ENCODE results near the gene CREB5. TPM values are rescaled to one million over a fixed set of nuclear protein-coding genes. Genes with fewer than 3 reads are reported as not detected.

The CREB5 gene
- total RNA-seq, 4 donors from 2014 or later = 7.8 to 29.9 (median 12.9) TPM

GRCh38 chr7:28733035-28733434 is 320.7 kb downstream of the CREB5 start:
- H3K36me3 ChIP-seq = no peaks in the 10 kb centered on the region
- WGBS, 2 donors (ENCODE audit: low coverage in 1 of 2) = 50 to 56% methylated on average over 1 to 2 of the region's 2 CpGs
- no peak for ATAC-seq
- peak overlapping the region in 3 of 4 donors; percentile 63 to 69 (median 64) for H3K27ac ChIP-seq
- peaks cover 0 to 37% (median 14%) of the 10 kb centered on the region in 3 donors for H3K4me1 ChIP-seq
- TF ChIP-seq CTCF (IDR thresholded peaks at IDR 0.05) (no peak), POLR2AphosphoS5 (IDR thresholded peaks at IDR 0.05) (no peak), EP300 (IDR thresholded peaks at IDR 0.05) (no peak), POLR2A (IDR thresholded peaks at IDR 0.05) (no peak)
- no peak overlapping the region for H3K4me3 ChIP-seq
- H3K9me3 ChIP-seq = no peaks in the 10 kb centered on the region
- no peaks in the 10 kb centered on the region for H3K27me3 ChIP-seq

- no peak for TF ChIP-seq POLR2A (IDR thresholded peaks at IDR 0.05)
- TF ChIP-seq EP300 (IDR thresholded peaks at IDR 0.05) = no peak
- no peak for TF ChIP-seq CTCF (IDR thresholded peaks at IDR 0.05)
- no peak for TF ChIP-seq POLR2AphosphoS5 (IDR thresholded peaks at IDR 0.05)
- Histone ChIP-seq H3K4me1 (peaks cover 0 to 2% (median 0%) of the 10 kb centered on the region in 3 donors), H3K27me3 (no peaks in the 10 kb centered on the region), H3K9me3 (no peaks in the 10 kb centered on the region), H3K4me3 (no peak overlapping the region), H3K36me3 (no peaks in the 10 kb centered on the region), H3K27ac (no peak overlapping the region)
- WGBS, 2 donors (ENCODE audit: low coverage in 1 of 2) = 43 to 50% methylated on average over 4 to 5 of the region's 5 CpGs
- ATAC-seq = peak; percentile 48
These were observed 326.1 kb downstream of the CREB5 start for GRCh38 chr7:28738412-28738811.

DNA sequence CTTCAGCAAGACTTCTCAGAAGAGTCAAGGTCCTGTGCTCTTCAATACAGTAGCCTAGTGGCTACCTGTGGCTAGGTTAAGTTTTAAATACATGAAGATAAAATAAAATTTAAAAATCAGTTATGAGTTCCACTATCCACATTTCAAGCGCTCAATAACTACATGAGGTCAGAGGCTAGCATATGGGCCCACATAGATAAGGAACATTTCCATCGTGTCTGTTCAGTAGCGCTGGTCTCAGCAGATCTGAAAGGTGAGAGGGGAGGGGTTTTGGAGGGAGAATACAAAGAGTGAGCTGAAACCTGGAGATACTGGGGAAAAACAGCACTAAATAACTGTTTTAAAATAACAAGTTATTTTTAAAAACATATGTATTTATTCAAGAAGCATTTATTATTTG is 326.8 kb downstream of the CREB5 start:
- WGBS, 2 donors (ENCODE audit: low coverage in 1 of 2) = 85 to 100% methylated on average over 2 to 3 of the region's 3 CpGs
- ATAC-seq = no peak

DNA sequence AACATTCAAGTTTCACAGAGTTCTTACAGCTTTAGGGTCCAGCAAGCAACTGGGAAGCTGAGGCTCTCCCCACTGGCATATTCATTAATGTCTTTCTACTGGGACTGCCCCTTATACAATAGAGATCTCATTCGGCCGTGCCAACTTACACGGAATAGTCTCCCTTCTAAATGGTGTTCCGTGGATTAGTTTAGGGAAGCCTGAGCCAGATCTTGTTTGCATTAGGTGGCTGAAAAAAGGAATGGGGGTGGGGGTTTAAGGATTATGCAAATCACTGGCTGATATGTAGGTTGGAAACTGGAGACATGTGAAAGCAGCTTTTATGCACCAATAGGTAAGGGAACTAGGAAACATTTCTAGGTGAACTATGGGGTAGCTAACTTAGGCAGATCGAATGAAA is 327.5 kb downstream of the CREB5 start:
- Histone ChIP-seq H3K4me1 (no peaks in the 10 kb centered on the region), H3K36me3 (no peaks in the 10 kb centered on the region), H3K4me3 (no peak overlapping the region), H3K27ac (no peak overlapping the region), H3K27me3 (no peaks in the 10 kb centered on the region), H3K9me3 (no peaks in the 10 kb centered on the region)
- no peak for ATAC-seq
- TF ChIP-seq EP300 (IDR thresholded peaks at IDR 0.05) = no peak
- TF ChIP-seq POLR2AphosphoS5 (IDR thresholded peaks at IDR 0.05) = no peak
- no peak for TF ChIP-seq POLR2A (IDR thresholded peaks at IDR 0.05)
- no peak for TF ChIP-seq CTCF (IDR thresholded peaks at IDR 0.05)
- WGBS, 2 donors (ENCODE audit: low coverage in 1 of 2) = 71 to 78% methylated on average over 1 to 5 of the region's 5 CpGs

More for the DNA sequence above, 326.8 kb downstream of the CREB5 start:
- no peaks in the 10 kb centered on the region for H3K27me3 ChIP-seq
- no peak overlapping the region for H3K27ac ChIP-seq
- no peaks in the 10 kb centered on the region for H3K36me3 ChIP-seq
- no peaks in the 10 kb centered on the region for H3K9me3 ChIP-seq
- no peak overlapping the region for H3K4me3 ChIP-seq
- H3K4me1 ChIP-seq = no peaks in the 10 kb centered on the region
- TF ChIP-seq CTCF (IDR thresholded peaks at IDR 0.05) (no peak), EP300 (IDR thresholded peaks at IDR 0.05) (no peak), POLR2A (IDR thresholded peaks at IDR 0.05) (no peak), POLR2AphosphoS5 (IDR thresholded peaks at IDR 0.05) (no peak)

- 69 to 77% methylated on average over 3 to 4 of the region's 4 CpGs for WGBS, 2 donors (ENCODE audit: low coverage in 1 of 2)
- no peak for ATAC-seq
- Histone ChIP-seq H3K9me3 (no peaks in the 10 kb centered on the region), H3K27ac (no peak overlapping the region), H3K36me3 (no peaks in the 10 kb centered on the region), H3K4me3 (no peak overlapping the region), H3K27me3 (no peaks in the 10 kb centered on the region), H3K4me1 (peaks cover 0 to 23% (median 8%) of the 10 kb centered on the region in 3 donors)
- TF ChIP-seq POLR2AphosphoS5 (IDR thresholded peaks at IDR 0.05) = no peak
- TF ChIP-seq POLR2A (IDR thresholded peaks at IDR 0.05) = no peak
- TF ChIP-seq EP300 (IDR thresholded peaks at IDR 0.05) = no peak
- no peak for TF ChIP-seq CTCF (IDR thresholded peaks at IDR 0.05)
These were observed 332.6 kb downstream of the CREB5 start for GRCh38 chr7:28744951-28745350.
